DMS153 treated with DMSO at 0.1 percent for 48 hours (cell line): ENCODE data around the gene DOK7.

ENCODE experiments used
- DNase-seq: peaks from one replicate; lab custom pipeline; 2025; ENCODE audit not compliant: unreplicated experiment; lab: John Stamatoyannopoulos, UW

DOK7 gene

DNA sequence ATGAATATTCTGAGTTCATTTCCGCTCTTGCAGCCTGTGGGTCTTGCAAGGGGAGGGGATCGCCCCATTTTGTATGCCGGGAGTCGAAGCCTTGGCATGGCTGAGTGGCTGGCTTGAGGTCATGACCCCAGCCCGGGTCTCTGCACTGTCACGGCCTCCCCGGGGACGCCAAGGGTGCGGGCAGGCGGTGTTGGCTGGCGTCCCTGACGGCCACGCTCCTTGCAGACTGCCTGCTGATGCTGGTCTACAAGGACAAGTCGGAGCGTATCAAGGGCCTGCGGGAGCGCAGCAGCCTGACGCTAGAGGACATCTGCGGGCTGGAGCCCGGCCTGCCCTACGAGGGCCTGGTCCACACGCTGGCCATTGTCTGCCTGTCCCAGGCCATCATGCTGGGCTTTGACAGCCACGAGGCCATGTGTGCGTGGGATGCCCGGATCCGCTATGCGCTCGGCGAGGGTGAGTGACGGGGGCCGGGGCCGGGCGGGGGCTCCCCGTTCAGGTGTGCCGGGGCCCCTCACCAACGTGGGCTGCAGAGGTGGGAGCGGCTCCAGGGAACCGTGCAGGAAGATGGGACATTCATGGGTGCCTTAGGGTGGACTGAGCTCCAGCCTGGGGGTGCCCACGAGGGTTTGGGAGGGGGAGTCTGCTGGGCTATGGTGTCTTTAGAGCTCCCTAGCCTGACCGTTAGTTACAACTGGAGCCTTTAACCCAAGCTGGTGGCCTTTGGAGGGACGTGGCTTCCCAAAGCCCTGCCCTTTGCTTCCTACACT, 10.3 kb downstream of the DOK7 start:
- no peak for DNase-seq

DNA sequence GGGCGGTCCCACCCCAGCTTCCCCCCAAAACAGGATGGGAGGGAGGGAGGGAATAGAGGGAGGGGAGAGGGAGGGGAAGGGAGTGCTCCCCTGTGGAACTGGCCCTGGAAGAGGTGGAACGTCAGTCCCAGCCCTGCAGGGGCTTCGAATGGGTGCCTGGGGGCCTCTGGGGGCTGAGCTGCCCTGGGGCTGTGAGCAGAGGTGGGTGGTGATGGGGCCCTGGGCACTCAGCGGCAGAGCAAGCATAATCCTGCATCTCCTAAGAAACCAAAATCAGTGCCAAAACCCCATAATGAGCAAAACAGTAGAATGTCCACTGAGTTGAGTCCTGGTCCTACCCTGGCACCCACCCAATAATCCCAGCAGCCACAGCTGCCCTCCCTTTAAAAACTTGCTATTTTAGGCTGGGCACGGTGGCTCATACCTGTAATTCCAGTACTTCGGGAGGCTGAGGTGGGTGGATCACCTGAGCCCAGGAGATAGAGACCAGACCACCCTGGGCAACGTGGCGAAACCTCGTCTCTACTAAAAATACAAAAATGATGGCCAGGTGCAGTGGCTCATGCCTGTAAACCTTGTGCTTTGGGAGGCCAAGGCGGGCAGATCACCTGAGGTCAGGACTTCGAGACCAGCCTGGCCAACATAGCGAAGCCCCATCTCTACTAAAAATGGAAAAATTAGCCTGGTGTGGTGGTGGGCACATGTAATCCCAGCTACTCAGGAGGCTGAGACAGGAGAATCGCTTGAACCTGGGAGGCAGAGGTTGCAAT, 11.1 kb downstream of the DOK7 start:
- DNase-seq, result no peak

DNA sequence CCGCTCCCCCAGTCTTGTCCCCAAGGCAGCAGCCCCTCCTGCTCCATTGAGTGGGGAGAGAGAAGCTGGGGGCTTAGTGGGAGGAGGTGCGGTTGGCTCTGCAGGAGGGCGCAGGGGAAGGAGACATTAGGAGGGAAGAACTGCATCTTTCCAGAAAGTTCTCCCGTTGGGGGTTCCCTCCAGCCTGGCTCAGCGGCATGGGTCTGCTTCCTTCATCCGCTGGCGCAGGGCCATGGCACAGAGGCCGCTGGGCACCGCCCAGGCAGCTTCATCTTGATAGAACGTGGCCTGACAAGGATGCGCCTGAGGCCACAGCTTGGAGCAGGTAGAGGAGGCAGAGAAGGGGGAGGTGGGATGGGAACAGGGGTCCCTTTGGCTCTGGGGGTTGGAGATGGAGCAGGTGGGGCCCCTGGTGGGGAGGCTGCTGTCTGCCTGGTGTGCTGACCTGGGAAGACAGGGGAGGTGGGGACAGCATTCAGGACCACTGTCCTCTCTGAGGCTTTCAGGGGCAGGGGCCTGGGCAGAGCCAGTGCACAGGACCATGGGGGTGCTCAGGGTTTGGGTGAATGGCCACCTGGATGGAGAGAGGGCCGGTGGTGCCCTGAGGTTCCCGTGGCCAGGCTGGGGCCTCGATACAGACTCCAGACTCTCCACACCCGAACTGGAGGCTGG, 12.1 kb downstream of the DOK7 start:
- DNase-seq, result no peak

DNA sequence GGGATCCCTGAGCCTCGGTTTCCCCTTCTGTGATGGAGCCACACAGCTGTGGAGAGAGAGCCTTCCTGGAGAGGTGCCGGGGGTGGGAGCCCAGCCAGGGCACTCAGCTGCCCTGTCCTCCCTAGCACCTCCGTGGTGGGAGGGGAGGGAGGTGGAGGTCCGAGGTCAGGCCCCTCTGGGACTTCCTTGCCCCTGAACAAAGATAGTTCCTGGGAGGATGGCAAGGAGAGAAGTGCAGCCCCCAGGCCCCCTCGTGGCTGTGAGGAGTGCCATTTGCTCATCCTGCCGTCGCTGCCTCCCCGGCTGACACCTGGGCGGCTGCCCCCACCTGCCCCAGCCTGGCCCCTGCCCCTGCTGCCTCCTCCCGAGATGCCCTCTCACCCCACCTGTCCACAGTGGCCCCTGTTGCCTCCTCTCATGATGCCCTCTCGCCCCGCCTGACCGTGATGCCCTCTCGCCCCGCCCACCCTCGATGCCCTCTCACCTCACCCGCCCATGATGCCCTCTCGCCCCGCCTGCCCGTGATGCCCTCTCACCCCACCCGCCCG, 12.7 kb downstream of the DOK7 start:
- DNase-seq, result no peak

DNA sequence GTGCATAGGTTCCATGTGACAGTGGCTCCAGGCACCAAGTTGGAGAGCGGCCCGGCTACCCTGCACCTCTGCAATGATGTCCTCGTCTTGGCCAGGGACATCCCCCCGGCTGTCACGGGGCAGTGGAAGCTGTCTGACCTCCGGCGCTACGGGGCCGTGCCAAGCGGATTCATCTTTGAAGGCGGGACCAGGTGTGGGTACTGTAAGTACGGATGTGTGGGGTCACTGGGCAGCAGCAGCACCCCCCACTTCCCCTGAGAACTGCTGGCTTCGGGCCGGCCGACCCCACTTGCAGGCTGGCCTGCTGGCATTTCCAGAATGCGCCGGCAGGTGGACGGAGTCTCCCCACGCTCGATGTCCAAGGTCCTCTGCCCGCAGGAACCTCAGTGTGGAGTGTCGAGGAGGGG, 13.2 kb downstream of the DOK7 start:
- DNase-seq, result no peak

DNA sequence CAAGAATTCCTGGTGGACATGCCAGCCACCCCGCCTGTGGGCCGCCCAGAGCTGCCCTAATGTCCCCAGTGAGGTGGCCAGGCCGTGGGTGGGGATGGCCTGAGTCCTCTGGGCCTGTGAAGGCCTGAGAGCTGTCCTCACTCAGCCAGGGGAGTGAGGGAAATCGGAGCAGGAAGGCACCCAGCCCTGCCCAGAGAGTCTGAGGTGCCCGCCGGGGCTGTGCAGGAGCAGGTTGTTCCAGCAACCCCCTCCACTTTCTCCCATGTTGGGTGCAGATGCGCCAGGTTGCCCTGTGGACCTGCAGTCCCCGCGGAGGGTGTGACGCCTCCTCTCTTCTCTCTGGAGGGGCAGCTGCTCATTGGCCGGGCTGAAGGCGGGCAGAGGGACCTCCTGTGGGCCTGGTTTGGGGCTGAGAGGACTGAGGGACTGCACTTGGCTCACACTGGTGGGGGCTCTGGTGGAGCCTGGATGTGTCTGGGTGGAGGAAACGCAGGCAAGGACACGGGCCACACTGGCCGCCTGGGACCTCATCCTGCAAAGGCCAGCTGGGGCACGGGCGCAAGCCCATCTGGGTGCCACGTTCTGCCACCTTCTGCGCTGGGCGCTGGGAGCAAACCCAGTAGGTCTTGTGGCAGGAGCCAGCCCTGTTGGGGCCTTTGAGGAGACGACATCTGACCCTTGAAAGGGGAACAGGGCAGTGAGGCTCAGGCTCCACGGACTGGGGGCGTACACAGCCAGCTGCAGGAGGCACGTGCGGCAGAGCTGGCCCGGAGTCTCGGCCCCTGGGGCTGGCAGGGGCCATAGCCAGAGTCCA, 14.0 kb downstream of the DOK7 start:
- DNase-seq, result no peak

DNA sequence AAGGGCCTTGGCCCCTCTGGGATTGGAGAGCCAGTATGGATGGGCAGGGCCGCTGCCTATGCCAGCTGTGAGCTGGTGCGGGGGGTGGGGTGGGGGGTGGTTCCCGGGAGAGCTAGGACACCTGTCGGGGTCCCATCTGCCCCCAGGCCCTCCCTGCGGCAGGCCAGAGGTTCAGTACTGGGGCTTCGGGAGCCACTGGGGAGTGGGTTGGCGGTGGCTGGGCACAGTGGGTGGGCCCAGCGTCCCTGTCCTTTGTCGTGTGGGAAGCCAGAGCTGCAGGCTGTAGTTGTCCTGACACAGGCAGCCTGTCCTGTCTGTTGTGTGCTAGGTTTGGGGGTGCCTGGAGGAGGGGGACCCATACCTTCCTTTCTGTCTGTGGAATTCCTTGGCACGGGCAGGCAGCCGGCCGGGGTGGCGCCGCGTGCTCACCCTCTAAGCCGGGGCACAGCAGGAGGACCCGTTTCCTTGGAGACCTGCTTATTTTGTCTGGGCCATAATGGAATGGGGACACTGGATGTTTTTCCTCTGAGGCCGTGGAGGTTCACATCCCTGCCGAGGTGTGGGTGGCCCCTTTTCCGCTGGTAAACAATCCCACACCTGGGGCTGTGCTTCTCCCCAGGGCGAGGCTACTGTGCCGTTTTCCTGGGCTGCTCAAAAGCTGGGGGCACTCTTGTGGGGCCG, 14.8 kb downstream of the DOK7 start:
- no peak for DNase-seq

DNA sequence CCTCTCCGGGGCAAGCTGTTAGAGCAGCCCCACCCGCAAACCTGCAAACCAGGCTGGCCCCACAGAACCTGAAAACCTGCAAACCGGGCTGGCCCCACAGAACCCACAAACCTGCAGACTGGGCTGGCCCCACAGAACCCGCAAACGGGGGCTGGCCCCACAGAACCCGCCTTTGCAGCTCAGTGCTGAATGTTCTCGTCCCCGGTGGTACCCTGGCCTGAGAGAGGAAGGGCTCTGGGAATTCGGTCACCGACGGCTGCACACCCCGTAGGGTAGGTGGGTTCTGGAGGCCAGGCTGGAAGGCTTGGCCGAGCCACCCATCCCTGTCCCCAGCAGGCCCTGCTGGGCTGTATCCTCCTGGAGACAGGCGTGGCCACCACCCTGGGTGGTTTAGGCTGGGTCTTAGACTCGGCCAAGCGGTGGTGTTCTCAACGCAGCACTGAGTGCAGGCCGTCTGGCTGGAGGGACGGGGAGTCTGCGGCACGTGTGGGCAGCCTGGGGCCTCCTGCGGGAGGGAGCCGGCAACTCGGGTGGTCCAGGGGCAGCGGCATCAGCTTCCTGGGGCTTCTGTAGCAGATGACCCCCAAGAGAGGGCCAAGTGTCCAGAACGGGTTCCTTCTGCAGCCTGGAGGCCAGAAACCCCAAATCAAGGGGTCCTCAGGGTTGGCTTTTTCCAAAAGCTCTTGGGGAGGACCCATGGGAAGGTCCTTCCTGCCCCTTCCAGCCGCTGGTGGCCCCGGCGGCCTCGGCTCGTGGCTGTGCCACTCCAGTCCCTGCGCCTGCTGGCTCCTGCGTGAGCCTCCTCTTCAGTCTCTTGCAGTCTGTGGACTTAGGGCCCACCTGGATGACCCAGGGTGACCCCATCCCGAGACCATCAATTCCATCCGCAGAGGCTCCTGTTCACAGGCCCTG, 15.6 kb downstream of the DOK7 start:
- DNase-seq, result no peak

DNA sequence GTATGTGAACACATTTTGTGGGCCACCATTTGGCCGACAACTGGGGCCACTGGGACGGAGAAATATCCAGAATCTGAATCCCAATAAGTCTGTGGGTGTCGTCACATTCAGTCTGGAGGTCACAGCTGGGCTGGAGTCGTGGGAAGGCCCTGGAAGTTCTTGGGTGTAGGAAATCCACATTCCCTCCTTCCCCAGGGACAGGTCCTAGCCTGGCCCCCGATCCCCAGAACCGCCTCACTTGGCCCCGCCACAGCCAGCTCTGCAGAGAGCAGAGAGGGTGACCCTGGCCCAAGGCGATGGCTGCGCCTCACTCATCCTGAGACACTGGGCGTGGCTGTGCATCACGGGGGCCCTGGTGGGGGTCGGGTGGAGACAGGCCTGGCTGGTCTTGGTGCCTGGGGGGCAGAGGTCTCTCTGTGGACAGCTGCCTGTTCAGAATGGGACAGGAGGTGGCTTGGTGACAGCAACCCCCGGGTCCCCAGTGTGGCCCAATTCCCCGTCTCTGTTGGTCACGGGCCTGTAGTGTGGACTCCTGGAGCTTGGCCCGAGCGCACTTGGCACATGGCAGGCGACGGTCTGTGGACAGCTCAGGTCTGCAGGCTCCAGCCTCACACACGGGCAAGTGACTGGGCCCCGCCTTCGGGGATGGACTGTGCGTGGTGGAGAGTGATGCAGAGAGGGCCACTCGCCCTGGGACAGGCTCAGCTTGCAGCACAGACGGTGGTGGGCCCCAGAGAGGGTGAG, 16.4 kb downstream of the DOK7 start:
- no peak for DNase-seq

DNA sequence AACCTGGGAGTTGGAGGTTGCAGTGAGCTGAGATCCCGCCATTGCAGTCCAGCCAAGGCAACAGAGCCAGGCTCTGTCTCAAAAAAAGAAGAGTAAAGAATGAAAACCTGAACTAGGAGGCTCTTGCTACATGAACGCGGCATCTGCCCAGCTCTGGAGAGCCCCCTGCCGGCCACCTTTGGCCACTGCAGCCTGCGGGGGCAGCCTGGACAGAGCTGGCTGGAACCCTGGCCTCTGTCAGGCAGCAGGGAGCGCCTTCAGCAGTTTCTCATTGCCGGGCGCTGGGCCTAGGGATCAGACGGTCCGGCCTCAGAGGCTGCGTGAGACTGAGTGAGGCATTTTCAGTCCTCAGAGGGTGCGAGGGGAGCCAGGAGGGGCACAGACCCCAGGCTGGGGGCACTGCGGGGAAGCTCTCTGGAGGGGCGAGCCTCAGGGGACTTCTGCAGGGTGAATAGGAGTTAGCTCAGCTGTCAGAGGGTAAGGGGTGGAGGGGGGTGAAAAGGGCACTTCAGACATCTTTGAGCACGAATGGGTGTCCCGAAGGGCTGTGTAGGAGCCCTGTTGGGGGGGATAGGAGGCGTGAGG, 17.5 kb downstream of the DOK7 start:
- peak; percentile 37 for DNase-seq

DNA sequence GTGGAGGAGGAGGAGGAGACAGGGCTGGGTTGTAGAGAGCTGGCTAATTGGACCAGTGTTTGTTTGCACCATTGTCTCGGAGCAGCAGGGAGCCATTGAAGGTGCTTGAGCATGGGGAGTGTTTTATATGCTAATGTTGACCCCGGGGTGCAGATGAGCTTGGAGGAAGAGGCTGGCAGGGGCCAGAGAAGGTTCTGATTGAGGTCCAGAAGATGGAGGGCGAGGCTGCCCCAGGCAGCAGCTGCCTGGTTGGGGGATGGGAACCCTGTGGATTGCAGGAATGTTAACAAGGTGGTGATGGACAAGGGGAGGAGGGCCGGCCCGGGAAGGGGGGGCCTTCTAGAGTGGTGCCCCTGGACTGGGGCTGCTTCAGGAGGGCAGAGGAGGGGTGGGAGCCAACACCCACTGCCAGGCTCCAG, 18.0 kb downstream of the DOK7 start:
- no peak for DNase-seq

DNA sequence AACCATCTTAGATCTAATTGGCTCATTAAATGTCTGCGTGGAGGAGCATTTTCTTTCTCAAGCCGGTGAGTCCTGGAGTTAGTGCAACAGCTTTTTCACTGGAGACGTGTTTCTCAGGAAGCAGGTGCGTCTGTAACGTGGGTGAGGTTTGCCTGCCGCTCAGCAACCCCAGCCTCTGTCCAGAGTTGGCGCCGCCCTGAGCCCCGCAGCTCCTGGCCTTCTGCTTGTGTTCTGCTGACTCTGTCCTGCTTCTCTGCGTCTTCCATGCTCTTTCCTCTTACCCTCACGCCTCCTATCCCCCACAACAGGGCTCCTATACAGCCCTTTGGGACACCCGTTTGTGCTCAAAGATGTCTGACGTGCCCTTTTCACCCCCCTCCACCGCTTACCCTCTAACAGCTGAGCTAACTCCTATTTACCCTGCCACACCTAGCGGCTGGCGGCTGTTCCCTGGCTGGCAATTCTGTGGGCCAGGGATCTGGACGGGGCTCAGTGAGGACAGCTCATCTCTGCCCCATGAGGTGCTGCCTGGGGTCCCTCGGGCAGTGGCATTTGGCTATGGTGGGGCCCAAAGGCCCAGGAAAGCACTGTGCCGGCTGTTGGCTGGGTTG, 18.8 kb downstream of the DOK7 start:
- no peak for DNase-seq

DNA sequence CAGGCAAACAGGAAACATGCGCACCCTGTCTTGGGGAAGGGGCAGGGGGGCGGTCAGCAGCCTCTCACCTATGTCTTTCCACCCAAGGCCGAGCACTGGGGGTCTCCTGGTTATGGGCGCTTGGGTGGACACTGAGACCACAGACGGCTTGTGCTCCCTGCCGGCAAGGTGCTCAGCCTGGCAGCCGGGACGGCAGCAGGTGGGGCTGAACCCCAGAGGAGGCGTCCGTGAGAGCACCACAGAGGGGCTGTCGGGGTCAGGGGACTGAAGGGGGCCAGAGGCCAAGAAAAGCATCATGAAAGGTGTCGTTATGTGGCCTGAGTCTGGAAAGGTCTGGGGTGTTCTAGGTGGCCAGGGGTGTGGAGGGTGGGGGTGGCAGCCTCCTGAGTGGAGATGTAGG, 19.6 kb downstream of the DOK7 start:
- no peak for DNase-seq

DNA sequence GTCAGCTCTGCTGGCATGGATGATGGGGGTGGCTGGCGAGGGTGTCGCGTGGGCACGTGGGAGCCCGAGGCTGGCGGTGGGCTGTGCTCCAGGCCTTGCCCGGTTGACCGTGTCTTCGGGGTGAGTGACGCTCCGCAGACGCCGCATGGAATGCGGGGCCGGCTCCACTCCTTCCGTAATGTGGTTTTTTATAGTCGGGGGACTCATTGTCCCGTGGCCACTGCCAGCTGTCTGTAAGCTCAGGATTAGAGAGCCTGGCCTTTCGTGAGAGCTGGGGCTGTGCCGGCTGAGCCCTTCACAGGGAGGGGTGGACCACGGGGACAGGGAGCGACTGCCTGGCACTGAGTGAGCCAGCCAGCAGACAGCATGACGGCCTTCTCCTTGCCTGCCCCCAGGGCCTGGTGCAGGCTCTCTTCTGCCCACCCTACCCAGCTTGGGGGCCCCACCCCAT, 20.4 kb downstream of the DOK7 start:
- no peak for DNase-seq

DNA sequence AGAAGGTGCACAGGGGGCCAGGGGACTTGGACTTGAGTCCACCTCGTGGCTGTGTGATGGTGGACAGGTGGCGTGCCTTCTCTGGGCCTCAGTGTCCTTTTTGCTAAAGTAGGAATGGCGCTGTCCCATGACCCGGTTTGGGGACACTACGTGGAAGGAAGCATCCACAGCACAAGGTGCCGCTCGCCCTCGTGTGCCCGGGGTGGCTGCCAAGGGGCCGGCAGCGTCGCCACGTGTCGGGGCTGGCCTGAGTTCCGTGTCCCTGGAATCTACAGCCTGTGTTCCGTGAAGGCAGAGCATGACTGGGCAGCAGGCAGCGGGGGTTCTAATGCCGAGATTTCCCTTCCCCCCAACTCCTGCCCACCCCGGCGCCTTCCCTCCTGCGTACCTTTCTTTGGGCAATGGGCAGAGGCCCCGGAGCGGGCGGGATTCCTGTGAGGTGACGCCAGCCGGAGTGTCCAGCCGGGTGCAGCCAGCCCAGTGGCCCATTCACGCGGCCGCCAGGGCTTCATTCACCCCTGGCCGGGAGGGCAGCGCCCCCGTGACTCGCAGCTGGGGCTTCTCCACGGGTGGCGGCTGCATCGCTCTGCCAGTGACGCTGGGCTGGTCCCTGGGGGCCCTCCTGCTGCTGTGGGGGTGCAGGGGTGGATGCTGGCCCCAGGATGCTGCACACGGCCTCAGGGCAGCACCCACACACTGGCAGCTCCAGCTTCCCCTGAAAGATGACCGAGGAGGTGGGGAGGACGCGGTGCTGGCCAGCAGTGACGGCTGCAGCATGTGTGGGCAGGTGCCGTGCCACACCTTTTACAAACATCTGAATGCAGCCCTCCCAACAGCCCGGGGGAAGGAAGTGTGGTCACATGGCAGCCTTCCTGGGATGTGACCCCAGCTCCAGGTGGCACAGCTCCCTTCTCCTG, 21.2 kb downstream of the DOK7 start:
- DNase-seq, result no peak

DNA sequence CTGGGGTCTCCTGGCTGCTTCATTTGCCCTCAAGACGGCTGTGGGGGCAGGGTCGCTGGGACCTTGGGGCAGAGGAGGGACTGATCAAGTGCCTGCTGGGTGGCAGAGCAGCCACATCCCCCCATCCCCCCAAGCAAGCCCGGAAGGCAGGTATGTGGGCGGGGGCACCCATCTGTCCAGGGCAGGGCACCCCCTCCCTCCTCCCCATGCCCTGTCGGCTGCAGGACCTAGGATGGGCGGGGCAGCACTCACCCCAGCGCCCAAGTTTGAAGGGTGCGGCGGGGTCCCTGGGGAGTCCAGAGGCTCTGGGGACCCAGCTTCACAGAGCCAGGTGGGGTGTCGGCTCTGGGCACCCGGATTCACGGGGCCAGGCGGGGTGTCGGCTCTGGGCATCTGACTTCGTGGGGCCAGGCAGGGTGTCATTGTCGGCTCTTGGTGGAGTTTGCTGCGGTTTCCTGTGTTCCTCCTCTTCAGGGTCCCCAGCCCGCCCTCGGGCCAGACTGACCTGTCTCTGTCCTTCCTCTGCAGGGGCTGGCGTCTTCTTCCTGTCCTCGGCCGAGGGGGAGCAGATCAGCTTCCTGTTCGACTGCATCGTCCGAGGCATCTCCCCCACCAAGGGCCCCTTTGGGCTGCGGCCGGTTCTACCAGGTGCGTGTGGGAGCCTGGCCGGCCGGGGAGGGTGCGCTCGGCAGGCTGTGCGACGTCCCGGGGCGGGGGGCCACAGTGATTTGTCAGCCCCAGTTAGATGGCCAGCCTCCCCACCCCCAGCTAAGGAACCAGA, 22.1 kb downstream of the DOK7 start:
- DNase-seq, result no peak
